DLD1 (cell line): ENCODE results near the gene CCDC74B.
"Not testable (repeated sequence)": the region's sequence is repeated elsewhere in the genome, so short reads cannot be mapped to it uniquely, and the experiment has no call there.

Experiments
- in situ Hi-C: cut with HindIII; loops from 2 replicates; pipeline ENCODE4 v1.10.0; 2017; ENCODE audit warnings: low sequenced_read_pairs

CCDC74B gene

DNA sequence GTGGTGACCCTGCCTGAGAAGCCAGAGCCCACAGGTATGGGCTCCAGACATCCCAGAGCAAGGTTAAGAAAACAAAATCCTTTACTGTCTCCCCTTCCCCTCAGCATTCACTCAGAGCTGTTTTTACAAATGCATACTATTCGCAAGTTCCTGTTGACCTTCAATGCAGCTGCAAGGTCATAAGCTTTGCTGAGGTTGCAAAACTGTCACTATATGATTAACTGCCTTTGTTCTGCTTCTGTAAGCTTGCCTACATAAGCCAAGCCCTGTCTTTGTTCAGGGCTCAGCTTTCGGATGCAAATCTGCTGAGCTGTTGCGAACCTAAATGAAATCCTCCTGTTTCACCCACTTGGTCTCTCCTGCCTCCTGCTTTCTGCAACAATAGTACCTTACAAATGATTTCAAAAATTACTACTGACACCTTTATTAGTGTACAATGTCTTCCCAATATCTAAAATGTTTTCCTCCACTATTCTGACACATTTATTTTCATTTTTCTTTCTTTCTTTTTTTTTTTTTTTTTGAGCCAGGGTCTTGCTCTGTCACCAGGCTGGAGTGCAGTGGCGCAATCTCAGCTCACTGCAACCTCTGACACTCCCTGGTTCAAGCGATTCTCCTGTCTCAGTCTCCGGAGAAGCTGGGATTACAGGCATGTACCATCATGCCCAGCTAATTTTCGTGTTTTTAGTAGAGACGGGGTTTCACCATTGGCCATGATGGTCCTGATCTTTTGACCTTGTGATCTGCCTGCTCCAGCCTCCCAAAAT is 42.1 kb downstream of the CCDC74B start:
- in situ Hi-C loops, result not testable (repeated sequence)
